Fibroblast of lung (primary cell): ENCODE measurements around the gene TNIK. TPM values are rescaled to one million over a fixed set of nuclear protein-coding genes. Genes with fewer than 3 reads are reported as not detected.
A peak's percentile ranks its signal among the peaks of the same experiment; 100 is the strongest.

Experiments
- DNase-seq, 2 donors: peaks; one replicate each; pipeline versions ENCODE4 v3.0.0 to v3.0.0-alpha.2; 2010; ENCODE audit warnings: low read depth in 2 of 2
- H2AFZ ChIP-seq: 2 replicates; pipeline ENCODE4 v1.5.1; 2012; ENCODE audit warnings: low read length, control low read depth, inconsistent platforms
- H3K27ac ChIP-seq: 2 replicates; pipeline ENCODE4 v1.5.1; 2011; ENCODE audit warnings: low read length, control low read depth; ENCODE audit not compliant: insufficient read depth
- H3K27me3 ChIP-seq: 2 replicates; pipeline ENCODE4 v1.5.1; 2011; ENCODE audit warnings: mild to moderate bottlenecking, low read length; ENCODE audit not compliant: control insufficient read depth, insufficient read depth
- H3K36me3 ChIP-seq: 2 replicates; pipeline ENCODE4 v1.5.1; 2011; ENCODE audit warnings: low read length; ENCODE audit not compliant: control insufficient read depth, insufficient read depth
- H3K4me1 ChIP-seq: 2 replicates; pipeline ENCODE4 v1.5.1; 2011; ENCODE audit warnings: low read length; ENCODE audit not compliant: control insufficient read depth, insufficient read depth; ENCODE audit errors: extremely low read depth
- H3K4me2 ChIP-seq: 2 replicates; pipeline ENCODE4 v1.5.1; 2011; ENCODE audit warnings: low read length, control low read depth; ENCODE audit not compliant: insufficient read depth; ENCODE audit errors: extremely low read depth
- H3K4me3 ChIP-seq, 4 experiments: fragments of 200-600 bp in 1 of 4; sonication (generic) in 1 of 4; replicated peaks in 1 of 4; 2 replicates each; pipeline ENCODE4 v1.5.1; 2011 to 2016; ENCODE audit warnings: low read length in 4 of 4, low read depth in 3 of 4, mild to moderate bottlenecking in 3 of 4, control low read depth in 2 of 4, inconsistent platforms in 1 of 4, mixed read lengths in 1 of 4; ENCODE audit not compliant: insufficient read depth in 1 of 4; ENCODE audit errors: control extremely low read depth in 1 of 4
- H3K79me2 ChIP-seq: 2 replicates; pipeline ENCODE4 v1.5.1; 2012; ENCODE audit warnings: mild to moderate bottlenecking, low read length, inconsistent platforms; ENCODE audit not compliant: control insufficient read depth, insufficient read depth
- H3K9ac ChIP-seq: 2 replicates; pipeline ENCODE4 v1.5.1; 2011; ENCODE audit warnings: mild to moderate bottlenecking, low read length, control low read depth; ENCODE audit not compliant: insufficient read depth
- H3K9me3 ChIP-seq: 2 replicates; pipeline ENCODE4 v1.5.1; 2012; ENCODE audit warnings: low read depth, low read length; ENCODE audit not compliant: control insufficient read depth, insufficient read depth
- H4K20me1 ChIP-seq: 2 replicates; pipeline ENCODE4 v1.5.1; 2011; ENCODE audit warnings: low read length; ENCODE audit not compliant: control insufficient read depth, insufficient read depth; ENCODE audit errors: extremely low read depth
- CTCF ChIP-seq, 2 donors: IDR thresholded peaks in 1 of 2; conservative IDR thresholded peaks in 1 of 2; 1 replicate in 1 of 2; 2 replicates in 1 of 2; pipeline ENCODE4 v1.5.1; 2011 to 2012; ENCODE audit warnings: low read length in 2 of 2, control low read depth in 1 of 2, inconsistent platforms in 1 of 2, low read depth in 1 of 2, mild to moderate bottlenecking in 1 of 2
- EZH2 ChIP-seq: IDR thresholded peaks from 2 replicates; pipeline ENCODE4 v1.5.1; 2012; ENCODE audit warnings: low read length, control low read depth, mild to moderate bottlenecking; ENCODE audit errors: missing control alignments
- polyA plus RNA-seq, 2 donors: library from polyadenylated mRNA; depleted of rRNA in 1 of 2; stranded (reverse) in 1 of 2; unstranded in 1 of 2; fragments of >200 nt; gene quantifications; 2 replicates each; pipeline ENCODE4 v1.2.1, GENCODE V29; 2011 to 2012; ENCODE audit warnings: missing spikeins in 1 of 2
- total RNA-seq: library from RNA; depleted of rRNA; stranded (reverse); fragments of >200 nt; gene quantifications from 2 replicates; pipeline ENCODE4 v1.2.1, GENCODE V29; 2014

The TNIK gene
- total and polyA plus RNA-seq, 2 donors (not counting 1 experiment from before 2014, with no cell fraction given), result 13.8 to 39.3 TPM

- no peak overlapping the region for H3K9ac ChIP-seq
- H3K4me2 ChIP-seq, result no peak overlapping the region
- no peaks in the 10 kb centered on the region for H4K20me1 ChIP-seq
- no peak for TF ChIP-seq EZH2
- TF ChIP-seq CTCF (conservative IDR thresholded peaks at IDR 0.05 in 1 of 2, IDR thresholded peaks at IDR 0.05 in 1 of 2; ENCODE audit: low read depth in 1 of 2, low read length in 2 of 2), result no peak
- H3K27me3 ChIP-seq, result no peaks in the 10 kb centered on the region
- H2AFZ ChIP-seq, result no peak overlapping the region
- no peaks in the 10 kb centered on the region for H3K4me1 ChIP-seq
- no peaks in the 10 kb centered on the region for H3K79me2 ChIP-seq
- no peak overlapping the region for H3K27ac ChIP-seq
- H3K36me3 ChIP-seq, result no peaks in the 10 kb centered on the region
- H3K9me3 ChIP-seq, result no peaks in the 10 kb centered on the region
- H3K4me3 ChIP-seq, result no peak overlapping the region
- peak; percentile 17 to 24 for DNase-seq
Measured at GRCh38 chr3:171506743-171507319, 46.6 kb upstream of the TNIK start.

DNA sequence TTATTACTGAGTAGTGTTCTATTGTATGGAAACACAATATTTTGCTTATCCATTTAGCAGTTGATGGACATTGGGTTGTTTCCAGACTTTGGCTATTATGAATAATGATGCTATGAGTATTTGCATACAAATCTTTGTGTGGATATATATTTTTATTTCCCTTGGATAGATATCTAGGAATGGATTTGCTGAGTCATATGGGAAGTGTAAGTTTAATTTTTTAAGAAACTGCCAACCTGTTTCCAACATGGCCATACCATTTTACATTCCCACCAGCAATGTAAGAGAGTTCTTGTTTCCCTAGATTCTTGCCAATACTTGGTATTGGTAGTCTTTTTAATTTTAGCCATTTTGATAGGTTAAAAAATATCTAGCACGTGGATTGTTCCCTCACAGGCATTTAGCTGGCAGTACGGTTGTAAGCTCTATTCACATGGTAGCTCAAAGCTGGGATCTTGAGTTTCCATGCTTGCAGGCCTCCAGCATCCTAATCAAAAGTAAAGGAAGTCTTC is 45.7 kb upstream of the TNIK start:
- no peak for DNase-seq
- Histone ChIP-seq H3K4me2 (no peak overlapping the region), H3K36me3 (no peaks in the 10 kb centered on the region), H3K9ac (no peak overlapping the region), H3K4me1 (no peaks in the 10 kb centered on the region), H3K27ac (no peak overlapping the region), H3K9me3 (no peaks in the 10 kb centered on the region), H3K4me3 (no peak overlapping the region), H4K20me1 (no peaks in the 10 kb centered on the region), H2AFZ (no peak overlapping the region), H3K79me2 (no peaks in the 10 kb centered on the region), H3K27me3 (no peaks in the 10 kb centered on the region)
- TF ChIP-seq CTCF (conservative IDR thresholded peaks at IDR 0.05 in 1 of 2, IDR thresholded peaks at IDR 0.05 in 1 of 2; ENCODE audit: low read depth in 1 of 2, low read length in 2 of 2), result no peak
- TF ChIP-seq EZH2, result no peak

DNA sequence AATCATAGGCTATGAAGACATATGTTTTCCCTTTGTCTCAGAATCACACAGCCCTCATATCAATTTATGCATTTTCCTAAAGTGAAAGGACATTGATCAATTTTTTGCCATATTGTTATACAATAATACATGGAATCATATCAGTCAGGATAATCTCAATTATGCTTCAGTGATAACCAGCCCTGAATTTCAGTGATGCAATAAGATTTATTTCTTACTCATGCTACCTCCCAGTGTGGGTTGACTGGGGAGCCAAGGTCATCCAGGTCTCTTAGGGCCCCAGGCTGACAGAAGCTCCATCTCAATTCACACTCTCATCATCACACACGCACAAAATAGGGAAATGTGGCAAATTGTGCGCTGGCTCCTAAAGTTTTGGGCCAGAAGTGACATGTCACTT is 44.2 kb upstream of the TNIK start:
- H3K79me2 ChIP-seq, result no peaks in the 10 kb centered on the region
- no peak for DNase-seq
- H3K9me3 ChIP-seq, result no peaks in the 10 kb centered on the region
- H3K36me3 ChIP-seq, result no peaks in the 10 kb centered on the region
- no peak overlapping the region for H2AFZ ChIP-seq
- H3K4me2 ChIP-seq, result no peak overlapping the region
- H3K4me1 ChIP-seq, result no peaks in the 10 kb centered on the region
- H3K4me3 ChIP-seq, result no peak overlapping the region
- H4K20me1 ChIP-seq, result no peaks in the 10 kb centered on the region
- no peak overlapping the region for H3K27ac ChIP-seq
- TF ChIP-seq CTCF (conservative IDR thresholded peaks at IDR 0.05 in 1 of 2, IDR thresholded peaks at IDR 0.05 in 1 of 2; ENCODE audit: low read depth in 1 of 2, low read length in 2 of 2) (no peak), EZH2 (no peak)
- H3K27me3 ChIP-seq, result no peaks in the 10 kb centered on the region
- H3K9ac ChIP-seq, result no peak overlapping the region
